Upper lobe of left lung (tissue), 4 donors: ENCODE data around the gene TTPAL.
A peak's percentile ranks its signal among the peaks of the same experiment; 100 is the strongest.

Experiments used
- CTCF ChIP-seq, 6 experiments: fragments of 450-650 bp in 4 of 6; fragments of 200-600 bp in 2 of 6; sonication (generic) in 2 of 6; IDR thresholded peaks; one replicate each; pipeline ENCODE4 v1.5.1; 2016 to 2019; ENCODE audit warnings: antibody characterized with exemption in 6 of 6
- POLR2A ChIP-seq, 4 donors: fragments of 450-650 bp; IDR thresholded peaks; one replicate each; pipeline ENCODE4 v1.5.1; 2016 to 2017; ENCODE audit warnings: antibody characterized with exemption in 4 of 4, mild to moderate bottlenecking in 2 of 4
- POLR2AphosphoS5 ChIP-seq, 2 donors: sonication (generic); formaldehyde crosslinking; IDR thresholded peaks; one replicate each; pipeline ENCODE4 v1.5.1; 2017; ENCODE audit warnings: antibody characterized with exemption in 2 of 2

- TF ChIP-seq CTCF (IDR thresholded peaks at IDR 0.05): peak in 3 of 6 experiments; percentile 14 to 22 (median 16)
- peak in 3 of 4 donors; percentile 79 to 95 (median 89) for TF ChIP-seq POLR2A (IDR thresholded peaks at IDR 0.05)
- peak; percentile 94 to 97 for TF ChIP-seq POLR2AphosphoS5 (IDR thresholded peaks at IDR 0.05)
Observed at GRCh38 chr20:44521484-44522481, 46.1 kb downstream of the TTPAL start, which contains the start of gene SERINC3.
